Measurements from ENCODE around the gene GRB10. TPM values are rescaled to one million over a fixed set of nuclear protein-coding genes. Genes with fewer than 3 reads are reported as not detected.

The GRB10 gene
- total RNA-seq, 1 experiment from 2014 or later: 38.3 TPM

DNA sequence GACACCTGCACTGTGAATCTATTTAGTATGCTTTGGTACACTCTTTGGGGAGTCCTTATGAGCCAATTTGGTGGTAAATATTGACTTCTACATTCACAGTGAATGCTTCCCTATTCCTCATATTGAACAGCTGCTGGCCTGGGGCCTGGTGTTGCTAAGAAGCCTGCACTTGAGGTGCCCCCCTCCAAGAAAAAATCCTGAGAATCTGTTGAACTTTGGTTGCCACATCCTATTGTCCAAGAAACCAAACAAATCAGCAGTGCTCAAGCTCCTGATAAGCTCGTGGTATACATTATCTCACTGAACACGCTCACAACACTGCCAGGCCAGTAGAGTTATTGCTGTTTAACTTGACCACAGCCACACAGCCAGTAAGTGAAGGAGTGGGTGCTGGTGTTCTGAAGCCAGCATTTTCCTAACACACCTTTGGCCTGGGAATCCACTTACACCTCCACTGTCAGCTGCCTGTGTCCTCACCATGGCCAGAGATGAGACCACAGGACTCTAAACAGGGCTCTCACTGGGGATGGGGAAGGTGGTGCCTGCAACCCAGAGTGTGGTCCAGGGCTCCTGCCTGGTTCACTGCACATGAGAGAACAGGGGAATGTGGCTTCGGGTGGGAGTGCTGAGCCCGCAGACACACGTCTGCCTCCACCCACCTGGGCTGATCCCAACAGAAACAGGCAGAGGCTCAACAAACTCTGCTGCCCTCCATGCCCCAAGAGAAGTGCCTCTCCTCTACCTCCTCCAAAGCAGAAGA lies 224.2 kb downstream of the GRB10 start:
- H3K27ac ChIP-seq (ENCODE audit: low read length): no peak overlapping the region
- H3K27me3 ChIP-seq (ENCODE audit: control insufficient read depth, insufficient read depth, low read length): peaks cover 13% of the 10 kb centered on the region; the same call in 1 of the 2 replicates
- no peaks in the 10 kb centered on the region for H3K9me3 ChIP-seq (ENCODE audit: control insufficient read depth, insufficient read depth, low read depth, low read length)
- DNase-seq (ENCODE audit: low read depth, low spot score) (no peak), ATAC-seq (no peak)
- CTCF ChIA-PET: no interaction called here
- POLR2A ChIA-PET: no interaction called here
- intact Hi-C loops (cut with micrococcal nuclease; ENCODE audit: unreplicated experiment) (no loop called here), in situ Hi-C loops (cut with HindIII; ENCODE audit: low pct_unique_long_range_greater_than_20kb, low sequenced_read_pairs) (no loop called here)
- H3K36me3 ChIP-seq (ENCODE audit: control insufficient read depth, insufficient read depth, low read length): no peaks in the 10 kb centered on the region
- BruUV-seq (replicated peaks): no TSS peak
- no peaks in the 10 kb centered on the region for H3K4me1 ChIP-seq (ENCODE audit: control insufficient read depth, insufficient read depth, low read length)
- no peak overlapping the region for H3K4me3 ChIP-seq (ENCODE audit: low read depth in 2 of 2, low read length in 2 of 2)
- TF ChIP-seq, protein P1, sequence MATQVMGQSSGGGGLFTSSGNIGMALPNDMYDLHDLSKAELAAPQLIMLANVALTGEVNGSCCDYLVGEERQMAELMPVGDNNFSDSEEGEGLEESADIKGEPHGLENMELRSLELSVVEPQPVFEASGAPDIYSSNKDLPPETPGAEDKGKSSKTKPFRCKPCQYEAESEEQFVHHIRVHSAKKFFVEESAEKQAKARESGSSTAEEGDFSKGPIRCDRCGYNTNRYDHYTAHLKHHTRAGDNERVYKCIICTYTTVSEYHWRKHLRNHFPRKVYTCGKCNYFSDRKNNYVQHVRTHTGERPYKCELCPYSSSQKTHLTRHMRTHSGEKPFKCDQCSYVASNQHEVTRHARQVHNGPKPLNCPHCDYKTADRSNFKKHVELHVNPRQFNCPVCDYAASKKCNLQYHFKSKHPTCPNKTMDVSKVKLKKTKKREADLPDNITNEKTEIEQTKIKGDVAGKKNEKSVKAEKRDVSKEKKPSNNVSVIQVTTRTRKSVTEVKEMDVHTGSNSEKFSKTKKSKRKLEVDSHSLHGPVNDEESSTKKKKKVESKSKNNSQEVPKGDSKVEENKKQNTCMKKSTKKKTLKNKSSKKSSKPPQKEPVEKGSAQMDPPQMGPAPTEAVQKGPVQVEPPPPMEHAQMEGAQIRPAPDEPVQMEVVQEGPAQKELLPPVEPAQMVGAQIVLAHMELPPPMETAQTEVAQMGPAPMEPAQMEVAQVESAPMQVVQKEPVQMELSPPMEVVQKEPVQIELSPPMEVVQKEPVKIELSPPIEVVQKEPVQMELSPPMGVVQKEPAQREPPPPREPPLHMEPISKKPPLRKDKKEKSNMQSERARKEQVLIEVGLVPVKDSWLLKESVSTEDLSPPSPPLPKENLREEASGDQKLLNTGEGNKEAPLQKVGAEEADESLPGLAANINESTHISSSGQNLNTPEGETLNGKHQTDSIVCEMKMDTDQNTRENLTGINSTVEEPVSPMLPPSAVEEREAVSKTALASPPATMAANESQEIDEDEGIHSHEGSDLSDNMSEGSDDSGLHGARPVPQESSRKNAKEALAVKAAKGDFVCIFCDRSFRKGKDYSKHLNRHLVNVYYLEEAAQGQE (IDR thresholded peaks at IDR 0.05; ENCODE audit: insufficient read depth in 1 of 2, low read depth in 2 of 2, low read length in 1 of 2): no peak
- TF ChIP-seq, protein P2, sequence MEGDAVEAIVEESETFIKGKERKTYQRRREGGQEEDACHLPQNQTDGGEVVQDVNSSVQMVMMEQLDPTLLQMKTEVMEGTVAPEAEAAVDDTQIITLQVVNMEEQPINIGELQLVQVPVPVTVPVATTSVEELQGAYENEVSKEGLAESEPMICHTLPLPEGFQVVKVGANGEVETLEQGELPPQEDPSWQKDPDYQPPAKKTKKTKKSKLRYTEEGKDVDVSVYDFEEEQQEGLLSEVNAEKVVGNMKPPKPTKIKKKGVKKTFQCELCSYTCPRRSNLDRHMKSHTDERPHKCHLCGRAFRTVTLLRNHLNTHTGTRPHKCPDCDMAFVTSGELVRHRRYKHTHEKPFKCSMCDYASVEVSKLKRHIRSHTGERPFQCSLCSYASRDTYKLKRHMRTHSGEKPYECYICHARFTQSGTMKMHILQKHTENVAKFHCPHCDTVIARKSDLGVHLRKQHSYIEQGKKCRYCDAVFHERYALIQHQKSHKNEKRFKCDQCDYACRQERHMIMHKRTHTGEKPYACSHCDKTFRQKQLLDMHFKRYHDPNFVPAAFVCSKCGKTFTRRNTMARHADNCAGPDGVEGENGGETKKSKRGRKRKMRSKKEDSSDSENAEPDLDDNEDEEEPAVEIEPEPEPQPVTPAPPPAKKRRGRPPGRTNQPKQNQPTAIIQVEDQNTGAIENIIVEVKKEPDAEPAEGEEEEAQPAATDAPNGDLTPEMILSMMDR (IDR thresholded peaks at IDR 0.05): no peak
- TF ChIP-seq POLR2AphosphoS5 (IDR thresholded peaks at IDR 0.05; ENCODE audit: low read depth, low read length): no peak
- no peak for TF ChIP-seq SIN3A (IDR thresholded peaks at IDR 0.05; ENCODE audit: borderline replicate concordance, insufficient read depth, low read depth, low read length)
- no peak for TF ChIP-seq TCF7L2 (IDR thresholded peaks at IDR 0.05; ENCODE audit: low read depth, low read length)

DNA sequence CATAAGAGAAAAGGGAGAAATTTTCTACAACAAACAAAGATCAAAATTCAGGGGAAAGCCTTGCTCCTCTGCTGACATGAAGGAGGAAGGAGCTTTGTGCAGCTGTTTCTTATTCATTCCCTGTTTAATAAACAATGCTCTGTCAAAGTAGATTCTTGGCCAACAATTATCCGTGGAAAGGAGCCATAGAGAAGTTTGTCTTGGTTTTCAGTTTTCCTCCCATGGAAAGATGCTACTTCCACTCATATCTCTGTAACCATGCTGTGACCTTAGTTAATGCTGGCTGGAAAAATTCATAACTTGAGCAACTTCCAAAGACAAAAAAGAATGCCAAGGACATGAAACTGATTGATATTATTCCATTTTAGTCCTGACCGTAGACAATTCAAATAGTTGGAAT lies 225.6 kb downstream of the GRB10 start:
- Histone ChIP-seq H3K36me3 (ENCODE audit: control insufficient read depth, insufficient read depth, low read length) (no peaks in the 10 kb centered on the region), H3K27ac (ENCODE audit: low read length) (no peak overlapping the region), H3K27me3 (ENCODE audit: control insufficient read depth, insufficient read depth, low read length) (peaks cover 13% of the 10 kb centered on the region; the same call in 1 of the 2 replicates), H3K4me1 (ENCODE audit: control insufficient read depth, insufficient read depth, low read length) (no peaks in the 10 kb centered on the region), H3K4me3 (ENCODE audit: low read depth in 2 of 2, low read length in 2 of 2) (no peak overlapping the region), H3K9me3 (ENCODE audit: control insufficient read depth, insufficient read depth, low read depth, low read length) (no peaks in the 10 kb centered on the region)
- ChIA-PET CTCF (no interaction called here), POLR2A (no interaction called here)
- DNase-seq (ENCODE audit: low read depth, low spot score): no peak
- TF ChIP-seq, protein P2 (IDR thresholded peaks at IDR 0.05): no peak
- TF ChIP-seq POLR2AphosphoS5 (IDR thresholded peaks at IDR 0.05; ENCODE audit: low read depth, low read length): no peak
- TF ChIP-seq SIN3A (IDR thresholded peaks at IDR 0.05; ENCODE audit: borderline replicate concordance, insufficient read depth, low read depth, low read length): no peak
- TF ChIP-seq, protein P1 (IDR thresholded peaks at IDR 0.05; ENCODE audit: insufficient read depth in 1 of 2, low read depth in 2 of 2, low read length in 1 of 2): no peak
- TF ChIP-seq TCF7L2 (IDR thresholded peaks at IDR 0.05; ENCODE audit: low read depth, low read length): no peak
- intact Hi-C loops (cut with micrococcal nuclease; ENCODE audit: unreplicated experiment): no loop called here
- no TSS peak for BruUV-seq (replicated peaks)
- no peak for ATAC-seq
- in situ Hi-C loops (cut with HindIII; ENCODE audit: low pct_unique_long_range_greater_than_20kb, low sequenced_read_pairs): no loop called here
